Endothelial cell of umbilical vein (primary cell): Measurements from ENCODE around the gene FBXO4. TPM values are rescaled to one million over a fixed set of nuclear protein-coding genes. Genes with fewer than 3 reads are reported as not detected.
A peak's percentile ranks its signal among the peaks of the same experiment; 100 is the strongest.

Experiments
- BruUV-seq: library from RNA; stranded (reverse); fragments of 400-500 nt; replicated peaks from 2 replicates; lab custom pipeline; 2021; lab: Mats Ljungman, UMichigan
- CTCF ChIA-PET: fragments of 300-600, 350-600 bp; sonication (Branson Sonifier 250); formaldehyde crosslinking; loops from one replicate; lab custom pipeline; 2021; ENCODE audit warnings: antibody characterized with exemption, inconsistent platforms; lab: Charles Lee
- POLR2A ChIA-PET: fragments of 300-600, 350-600 bp; sonication (Branson Sonifier 250); formaldehyde crosslinking; loops from one replicate; lab custom pipeline; 2021; ENCODE audit warnings: antibody characterized with exemption, inconsistent platforms; lab: Charles Lee
- DNase-seq: peaks from one replicate; pipeline ENCODE4 v3.0.0-alpha.2; 2011; ENCODE audit warnings: low read depth, low spot score
- FAIRE-seq: peaks from 2 replicates; lab custom pipeline; 2011; peaks lifted over from hg19 to GRCh38; lab: Jason Lieb, UNC
- H2AFZ ChIP-seq: 2 replicates; pipeline ENCODE4 v1.6.0; 2012; ENCODE audit warnings: low read depth, low read length, control low read depth, inconsistent platforms
- H3K27ac ChIP-seq: 2 replicates; pipeline ENCODE4 v1.5.1; 2011; ENCODE audit warnings: low read depth, mild to moderate bottlenecking, control low read depth, low read length, moderate library complexity; ENCODE audit not compliant: insufficient read depth
- H3K27me3 ChIP-seq, 2 experiments: 2 replicates each; pipeline versions ENCODE4 v1.6.0 to v1.6.1; 2011; ENCODE audit warnings: low read length in 2 of 2, mixed read lengths in 1 of 2; ENCODE audit not compliant: control insufficient read depth in 2 of 2, insufficient read depth in 2 of 2
- H3K36me3 ChIP-seq, 2 experiments: 2 replicates in 1 of 2; 3 replicates in 1 of 2; pipeline ENCODE4 v1.5.1; 2011; ENCODE audit warnings: low read length in 2 of 2, mild to moderate bottlenecking in 1 of 2, moderate library complexity in 1 of 2; ENCODE audit not compliant: control insufficient read depth in 2 of 2, insufficient read depth in 2 of 2; ENCODE audit errors: extremely low read depth in 1 of 2
- H3K4me1 ChIP-seq: 3 replicates; pipeline ENCODE4 v1.5.1; 2011; ENCODE audit warnings: mild to moderate bottlenecking, low read length; ENCODE audit not compliant: control insufficient read depth, insufficient read depth; ENCODE audit errors: extremely low read depth
- H3K4me2 ChIP-seq: 2 replicates; pipeline ENCODE4 v1.6.1; 2011; ENCODE audit warnings: low read length, control low read depth, mixed read lengths; ENCODE audit not compliant: insufficient read depth
- H3K4me3 ChIP-seq, 3 experiments: fragments of 200-600 bp in 1 of 3; sonication (generic), shearing (Covaris generic) in 1 of 3; replicated peaks in 1 of 3; 2 replicates each; pipeline ENCODE4 v1.5.1; 2011 to 2016; ENCODE audit warnings: control low read depth in 3 of 3, low read length in 3 of 3, mild to moderate bottlenecking in 2 of 3, inconsistent platforms in 1 of 3, low read depth in 1 of 3, moderate library complexity in 1 of 3; ENCODE audit not compliant: insufficient read depth in 1 of 3
- H3K79me2 ChIP-seq: 2 replicates; pipeline ENCODE4 v1.6.0; 2012; ENCODE audit warnings: low read length, inconsistent platforms; ENCODE audit not compliant: control insufficient read depth, insufficient read depth
- H3K9ac ChIP-seq: replicated peaks from 2 replicates; pipeline ENCODE3; 2011; ENCODE audit warnings: low read length, control low read depth; ENCODE audit not compliant: insufficient read depth; ENCODE audit errors: extremely low read depth
- H3K9me1 ChIP-seq: replicated peaks from 3 replicates; pipeline ENCODE4 v1.6.0; 2011; ENCODE audit warnings: mild to moderate bottlenecking, low read length; ENCODE audit not compliant: control insufficient read depth, insufficient read depth; ENCODE audit errors: extremely low read depth
- H3K9me3 ChIP-seq: replicated peaks from 2 replicates; pipeline ENCODE4 v1.5.1; 2012; ENCODE audit warnings: low read length, inconsistent platforms; ENCODE audit not compliant: control insufficient read depth, insufficient read depth
- H4K20me1 ChIP-seq: replicated peaks from 2 replicates; pipeline ENCODE3; 2011; ENCODE audit warnings: mild to moderate bottlenecking, low read length; ENCODE audit not compliant: control insufficient read depth, insufficient read depth; ENCODE audit errors: extremely low read depth
- EZH2 ChIP-seq: IDR thresholded peaks from 2 replicates; pipeline ENCODE4 v1.6.1; 2012; ENCODE audit warnings: borderline replicate concordance, low read depth, mild to moderate bottlenecking, moderate library complexity, low read length, inconsistent platforms; ENCODE audit not compliant: severe bottlenecking
- FOS ChIP-seq: IDR thresholded peaks from 2 replicates; pipeline ENCODE4 v1.6.1; 2011; ENCODE audit warnings: mild to moderate bottlenecking, low read length, moderate library complexity, borderline replicate concordance; ENCODE audit not compliant: insufficient read depth
- GATA2 ChIP-seq: IDR thresholded peaks from 2 replicates; pipeline ENCODE4 v1.7.0; 2011; ENCODE audit warnings: low read depth, mild to moderate bottlenecking, moderate library complexity, mixed read lengths, low read length; ENCODE audit not compliant: insufficient read length, insufficient read depth
- JUN ChIP-seq: IDR thresholded peaks from 2 replicates; pipeline ENCODE4 v1.6.1; 2011; ENCODE audit warnings: borderline replicate concordance, low read depth; ENCODE audit not compliant: insufficient read length, insufficient read depth
- MYC ChIP-seq: IDR thresholded peaks from one replicate; pipeline ENCODE4 v1.6.1; 2011; ENCODE audit warnings: mild to moderate bottlenecking, low read depth, low read length
- POLR2A ChIP-seq: IDR thresholded peaks from 2 replicates; pipeline ENCODE4 v1.6.1; 2012; ENCODE audit warnings: low read depth, mild to moderate bottlenecking, control low read depth, low read length
- POLR2AphosphoS5 ChIP-seq: IDR thresholded peaks from 2 replicates; pipeline ENCODE4 v1.6.1; 2012; ENCODE audit warnings: low read depth, mild to moderate bottlenecking, control low read depth, low read length, moderate library complexity; ENCODE audit not compliant: insufficient read depth
- dilution Hi-C: fragments of 300-500 bp; cut with MboI; formaldehyde crosslinking; loops from one replicate; pipeline ENCODE4 v1.15.0; 2019; ENCODE audit warnings: low sequenced_read_pairs; ENCODE audit not compliant: extremely low pct_ligation_motif_present
- intact Hi-C: fragments of 100-400 bp; cut with micrococcal nuclease; formaldehyde crosslinking; loops from one replicate; pipeline ENCODE4 v1.10.0; 2022
- polyA plus RNA-seq, 4 experiments: library from polyadenylated mRNA; depleted of rRNA in 3 of 4; stranded (reverse) in 3 of 4; unstranded in 1 of 4; fragments of >200 nt; gene quantifications; 2 replicates each; pipeline versions ENCODE4 v1.2.1 to v1.2.3, GENCODE V29; 2011 to 2012; ENCODE audit warnings: missing spikeins in 1 of 4
- total RNA-seq: library from RNA; stranded (reverse); gene quantifications from 2 replicates; pipeline ENCODE4 v1.2.3, GENCODE V29; 2021
- TF ChIP-seq, protein P1 (sequence below), 2 donors: IDR thresholded peaks; 1 replicate in 1 of 2; 2 replicates in 1 of 2; pipeline ENCODE4 v1.5.1; 2011; ENCODE audit warnings: low read length in 2 of 2, mild to moderate bottlenecking in 2 of 2, moderate library complexity in 2 of 2, control low read depth in 1 of 2, inconsistent platforms in 1 of 2, low read depth in 1 of 2; ENCODE audit not compliant: insufficient read depth in 1 of 2; ENCODE audit errors: extremely low read depth in 1 of 2

Gene FBXO4
- total and polyA plus RNA-seq, 2 donors (not counting 3 experiments of a cell fraction or from before 2014, with no cell fraction given), result 4.4 to 7.7 TPM

DNA sequence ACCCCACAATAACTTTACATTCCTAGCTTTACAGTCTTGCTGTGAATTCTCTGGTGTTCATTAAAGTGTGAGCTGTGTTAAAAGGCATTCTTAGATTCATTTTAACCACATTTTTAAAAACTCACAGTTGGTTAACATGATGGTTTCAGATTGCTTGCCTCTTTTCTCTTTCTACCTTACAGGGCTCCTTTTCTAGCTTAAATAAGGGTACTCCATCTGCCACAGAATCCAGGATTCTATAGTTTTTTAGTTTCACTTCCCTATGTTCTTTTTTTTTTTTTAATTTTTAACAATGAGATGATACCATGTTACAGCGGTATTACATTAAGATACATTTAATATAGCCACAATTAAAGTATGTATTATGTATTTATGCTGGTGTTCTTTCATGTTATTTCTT lies 3.9 kb upstream of the FBXO4 start:
- CTCF ChIA-PET, result interaction anchor here (0.9 to 2.2 kb wide), 5 partner anchors 11 to 846 kb away, joined by 3 to 10 read pairs (median 6); partner anchors contain the start of gene RIMOC1
- Histone ChIP-seq H4K20me1 (no peaks in the 10 kb centered on the region), H3K27ac (peak overlapping the region; percentile 65), H3K27me3 (no peaks in the 10 kb centered on the region), H3K36me3 (peaks cover 5 to 9% of the 10 kb centered on the region in 2 experiments), H3K9me1 (no peaks in the 10 kb centered on the region), H3K9ac (peak overlapping the region; percentile 48), H3K4me1 (peaks cover 22% of the 10 kb centered on the region), H2AFZ (no peak overlapping the region), H3K4me3 (no peak overlapping the region), H3K9me3 (no peaks in the 10 kb centered on the region), H3K4me2 (no peak overlapping the region), H3K79me2 (no peaks in the 10 kb centered on the region)
- TF ChIP-seq MYC (no peak), POLR2AphosphoS5 (no peak), JUN (no peak)
- DNase-seq (no peak), FAIRE-seq (no peak)
- dilution Hi-C loops, result no loop called here
- BruUV-seq, result no TSS peak
- POLR2A ChIA-PET, result interaction anchor here (1.4 kb wide), 1 partner anchor 18 kb away, joined by 4 read pairs; no protein-coding TSS in a partner anchor
- intact Hi-C loops, result loop anchor here (10.0 kb wide), 1 partner anchor 1564 kb away; the partner anchor contains the start of gene TMEM267

DNA sequence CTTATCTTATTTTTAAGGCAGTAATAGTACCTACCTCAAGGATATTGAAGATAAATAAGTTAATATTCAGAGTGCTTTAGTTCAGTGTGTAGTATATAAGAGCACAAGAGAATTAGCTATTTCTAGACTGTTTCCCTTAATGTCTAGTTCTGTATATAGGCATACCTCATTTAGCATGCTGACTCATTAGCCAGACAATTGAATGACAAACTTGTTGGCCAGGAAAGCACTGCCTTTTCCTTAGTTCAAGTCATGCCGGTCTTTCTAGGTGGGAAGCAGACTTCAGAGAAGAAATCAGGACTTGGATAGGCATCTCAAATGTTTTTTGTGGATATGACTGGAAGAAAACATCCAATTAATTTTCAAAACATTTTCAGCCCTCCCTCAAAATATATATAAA lies 3.2 kb upstream of the FBXO4 start:
- Histone ChIP-seq H3K27ac (peak overlapping the region; percentile 65), H3K4me2 (peak overlapping the region; percentile 65), H3K9me3 (no peaks in the 10 kb centered on the region), H3K9me1 (no peaks in the 10 kb centered on the region), H4K20me1 (no peaks in the 10 kb centered on the region), H3K36me3 (peaks cover 5 to 9% of the 10 kb centered on the region in 2 experiments), H3K79me2 (no peaks in the 10 kb centered on the region), H3K4me3 (no peak overlapping the region), H3K9ac (peak overlapping the region; percentile 48), H3K4me1 (peaks cover 22% of the 10 kb centered on the region), H3K27me3 (no peaks in the 10 kb centered on the region), H2AFZ (no peak overlapping the region)
- dilution Hi-C loops (no loop called here), intact Hi-C loops (loop anchor here (10.0 kb wide), 1 partner anchor 1563 kb away; the partner anchor contains the start of gene TMEM267)
- POLR2A ChIA-PET, result interaction anchor here (1.4 kb wide), 1 partner anchor 18 kb away, joined by 4 read pairs; no protein-coding TSS in a partner anchor
- CTCF ChIA-PET, result interaction anchor here (0.9 to 2.2 kb wide), 4 partner anchors 12 to 845 kb away, joined by 3 to 10 read pairs (median 6); partner anchors contain the start of gene RIMOC1
- no TSS peak for BruUV-seq
- FAIRE-seq, result peak; percentile 86
- TF ChIP-seq EZH2 (no peak), GATA2 (no peak), JUN (peak; percentile 71), POLR2AphosphoS5 (no peak), FOS (peak; percentile 87), MYC (no peak), POLR2A (no peak)
- TF ChIP-seq, protein P1, sequence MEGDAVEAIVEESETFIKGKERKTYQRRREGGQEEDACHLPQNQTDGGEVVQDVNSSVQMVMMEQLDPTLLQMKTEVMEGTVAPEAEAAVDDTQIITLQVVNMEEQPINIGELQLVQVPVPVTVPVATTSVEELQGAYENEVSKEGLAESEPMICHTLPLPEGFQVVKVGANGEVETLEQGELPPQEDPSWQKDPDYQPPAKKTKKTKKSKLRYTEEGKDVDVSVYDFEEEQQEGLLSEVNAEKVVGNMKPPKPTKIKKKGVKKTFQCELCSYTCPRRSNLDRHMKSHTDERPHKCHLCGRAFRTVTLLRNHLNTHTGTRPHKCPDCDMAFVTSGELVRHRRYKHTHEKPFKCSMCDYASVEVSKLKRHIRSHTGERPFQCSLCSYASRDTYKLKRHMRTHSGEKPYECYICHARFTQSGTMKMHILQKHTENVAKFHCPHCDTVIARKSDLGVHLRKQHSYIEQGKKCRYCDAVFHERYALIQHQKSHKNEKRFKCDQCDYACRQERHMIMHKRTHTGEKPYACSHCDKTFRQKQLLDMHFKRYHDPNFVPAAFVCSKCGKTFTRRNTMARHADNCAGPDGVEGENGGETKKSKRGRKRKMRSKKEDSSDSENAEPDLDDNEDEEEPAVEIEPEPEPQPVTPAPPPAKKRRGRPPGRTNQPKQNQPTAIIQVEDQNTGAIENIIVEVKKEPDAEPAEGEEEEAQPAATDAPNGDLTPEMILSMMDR (IDR thresholded peaks at IDR 0.05; ENCODE audit: extremely low read depth in 1 of 2, insufficient read depth in 1 of 2, low read depth in 1 of 2, low read length in 2 of 2), result no peak
- peak; percentile 90 for DNase-seq
